Uterus (tissue), 4 donors: ENCODE data around the gene POLD4. TPM values are rescaled to one million over a fixed set of nuclear protein-coding genes. Genes with fewer than 3 reads are reported as not detected.
A peak's percentile ranks its signal among the peaks of the same experiment; 100 is the strongest.

Experiments used
- DNase-seq, 2 donors: peaks; one replicate each; pipeline ENCODE4 v3.0.0-alpha.2; 2019 to 2020
- H3K27ac ChIP-seq, 2 donors: fragments of 200-600 bp; sonication (generic); 1 replicate in 1 of 2; 2 replicates in 1 of 2; pipeline ENCODE4 v1.5.1; 2016 to 2018
- H3K27me3 ChIP-seq, 2 donors: fragments of 200-600 bp; sonication (generic); one replicate each; pipeline ENCODE4 v1.5.1; 2018 to 2019; ENCODE audit warnings: control low read depth in 1 of 2
- H3K36me3 ChIP-seq, 2 donors: fragments of 200-600 bp; sonication (generic); one replicate each; pipeline ENCODE4 v1.5.1; 2019; ENCODE audit warnings: control low read depth in 1 of 2
- H3K4me1 ChIP-seq, 2 donors: fragments of 200-600 bp; sonication (generic); one replicate each; pipeline ENCODE4 v1.5.1; 2018 to 2019; ENCODE audit warnings: control low read depth in 1 of 2
- H3K4me3 ChIP-seq, 2 donors: fragments of 200-600 bp; sonication (generic); 1 replicate in 1 of 2; 2 replicates in 1 of 2; pipeline ENCODE4 v1.5.1; 2018 to 2019; ENCODE audit warnings: mild to moderate bottlenecking in 1 of 2
- H3K9me3 ChIP-seq, 2 donors: fragments of 200-600 bp; sonication (generic); one replicate each; pipeline ENCODE4 v1.5.1; 2019; ENCODE audit warnings: control low read depth in 1 of 2
- CTCF ChIP-seq, 4 experiments: fragments of 200-600 bp in 2 of 4; fragments of 450-650 bp in 2 of 4; sonication (generic) in 2 of 4; IDR thresholded peaks; one replicate each; pipeline ENCODE4 v1.5.1; 2016 to 2019; ENCODE audit warnings: antibody characterized with exemption in 4 of 4, mild to moderate bottlenecking in 2 of 4, moderate library complexity in 1 of 4
- POLR2A ChIP-seq, 2 donors: fragments of 450-650 bp; IDR thresholded peaks; one replicate each; pipeline ENCODE4 v1.6.1; 2016; ENCODE audit warnings: antibody characterized with exemption in 2 of 2, mild to moderate bottlenecking in 1 of 2, moderate library complexity in 1 of 2
- intact Hi-C: fragments of 100-400 bp; cut with DNase I; formaldehyde crosslinking; loops from one replicate; pipeline ENCODE4 v1.15.1; 2023; ENCODE audit warnings: low total_unique reads
- total RNA-seq, 4 donors: library from RNA; depleted of rRNA in 3 of 4; stranded (reverse); fragments of >200 nt in 3 of 4; gene quantifications; one replicate each; pipeline versions ENCODE4 v1.1.0 to v1.2.4, GENCODE V29; 2014 to 2023
- donor health status: DM: yes; HTN: yes; CAD: no.

POLD4 gene
- total RNA-seq, 4 donors from 2014 or later = 8.7 to 65.6 (median 31.3) TPM

- no peak for DNase-seq
- TF ChIP-seq CTCF (IDR thresholded peaks at IDR 0.05) (no peak), POLR2A (IDR thresholded peaks at IDR 0.05) (no peak)
- Histone ChIP-seq H3K4me1 (no peaks in the 10 kb centered on the region), H3K27ac (no peak overlapping the region), H3K36me3 (no peaks in the 10 kb centered on the region), H3K4me3 (no peak overlapping the region), H3K27me3 (no peaks in the 10 kb centered on the region), H3K9me3 (no peaks in the 10 kb centered on the region)
- intact Hi-C loops = loop anchor here (5.0 to 10.0 kb wide), 2 partner anchors 40 to 122 kb away; partner anchors contain the start of gene GRK2
These were observed 33.7 kb upstream of the POLD4 start for GRCh38 chr11:67387069-67387468.

DNA sequence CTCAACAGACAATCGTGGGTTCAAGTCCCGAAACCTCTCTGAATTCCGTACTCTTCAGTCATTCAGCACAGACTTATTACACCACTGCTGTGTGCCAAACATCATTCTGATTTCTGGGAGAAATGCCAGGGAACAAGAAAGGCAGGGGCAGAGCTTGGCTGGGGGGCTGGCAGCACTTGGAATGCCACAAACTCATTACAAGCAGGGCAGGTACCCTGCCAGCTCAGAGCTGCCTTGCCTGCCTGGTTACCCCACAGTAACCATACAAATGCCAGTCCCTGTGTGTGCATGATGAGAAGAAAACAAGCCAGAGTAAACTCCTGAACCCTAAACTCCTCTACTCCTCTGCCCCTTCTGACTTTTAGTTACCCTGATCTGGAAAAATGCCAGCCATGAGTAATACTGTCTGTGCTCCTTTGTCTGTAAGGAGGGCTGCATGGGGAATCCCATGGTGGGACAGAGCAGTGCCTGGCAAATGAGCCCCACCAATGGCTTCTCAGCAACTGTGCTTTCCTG is 31.6 kb upstream of the POLD4 start:
- no peak overlapping the region for H3K27ac ChIP-seq
- H3K36me3 ChIP-seq = no peaks in the 10 kb centered on the region
- no peaks in the 10 kb centered on the region for H3K4me1 ChIP-seq
- H3K9me3 ChIP-seq = no peaks in the 10 kb centered on the region
- H3K27me3 ChIP-seq = no peaks in the 10 kb centered on the region
- TF ChIP-seq POLR2A (IDR thresholded peaks at IDR 0.05) = no peak
- no peak for TF ChIP-seq CTCF (IDR thresholded peaks at IDR 0.05)
- intact Hi-C loops = loop anchor here (5.0 to 10.0 kb wide), 2 partner anchors 38 to 120 kb away; partner anchors contain the start of gene GRK2
- no peak for DNase-seq
- H3K4me3 ChIP-seq = no peak overlapping the region

GRCh38 chr11:67382276-67383136 is 29.2 kb upstream of the POLD4 start:
- intact Hi-C loops = loop anchor here (2.0 to 10.0 kb wide), 2 partner anchors 26 to 118 kb away; partner anchors contain the start of gene GRK2
- no peaks in the 10 kb centered on the region for H3K4me1 ChIP-seq
- H3K36me3 ChIP-seq = no peaks in the 10 kb centered on the region
- peak in 1 of 2 donors; percentile 28 for TF ChIP-seq POLR2A (IDR thresholded peaks at IDR 0.05)
- peak; percentile 97 to 98 (median 98) for TF ChIP-seq CTCF (IDR thresholded peaks at IDR 0.05)
- no peak overlapping the region for H3K4me3 ChIP-seq
- DNase-seq = peak; percentile 83 to 85
- no peaks in the 10 kb centered on the region for H3K27me3 ChIP-seq
- H3K27ac ChIP-seq = no peak overlapping the region
- H3K9me3 ChIP-seq = no peaks in the 10 kb centered on the region

DNA sequence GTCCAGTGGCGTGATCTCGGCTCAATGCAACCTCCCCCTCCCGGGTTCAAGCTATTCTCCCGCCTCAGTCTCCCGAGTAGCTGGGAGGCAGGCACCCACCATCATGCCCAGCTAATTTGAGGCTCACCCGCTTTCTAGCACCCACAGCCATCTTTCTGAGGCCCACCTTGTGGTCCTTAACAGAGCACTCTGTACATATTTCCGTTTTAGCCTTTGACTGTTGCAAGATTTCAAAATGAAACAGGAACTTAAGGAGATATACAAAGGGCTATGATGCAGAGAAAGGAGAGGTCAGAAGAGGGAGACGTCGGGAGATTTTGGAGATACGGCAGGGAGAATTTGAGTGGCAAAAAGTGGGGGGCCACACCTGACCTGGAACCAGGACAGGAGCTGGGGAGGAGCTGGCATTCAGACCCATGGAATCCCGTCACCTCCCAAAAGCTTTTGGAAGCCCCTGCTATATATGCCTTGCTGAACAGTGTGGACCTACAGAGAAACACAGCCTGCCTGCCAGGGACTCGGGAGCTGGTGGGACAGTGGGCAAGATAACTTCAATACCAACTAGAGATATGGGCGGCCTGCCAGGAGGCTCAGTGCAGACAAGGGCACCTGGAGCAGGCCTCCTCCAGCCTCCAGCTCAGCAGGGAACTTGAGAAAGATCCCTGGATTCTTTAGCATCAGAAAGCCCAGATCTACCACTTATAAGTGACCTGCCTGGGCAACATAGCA is 28.1 kb upstream of the POLD4 start:
- H3K36me3 ChIP-seq = no peaks in the 10 kb centered on the region
- no peaks in the 10 kb centered on the region for H3K27me3 ChIP-seq
- no peaks in the 10 kb centered on the region for H3K9me3 ChIP-seq
- H3K27ac ChIP-seq = no peak overlapping the region
- no peaks in the 10 kb centered on the region for H3K4me1 ChIP-seq
- H3K4me3 ChIP-seq = no peak overlapping the region
- peak in 1 of 2 donors; percentile 23 for DNase-seq
- intact Hi-C loops = loop anchor here (10.0 kb wide), 1 partner anchor 117 kb away; the partner anchor contains the start of gene GRK2
- TF ChIP-seq POLR2A (IDR thresholded peaks at IDR 0.05) (no peak), CTCF (IDR thresholded peaks at IDR 0.05) (no peak)
